K562 (cell line): ENCODE results near the gene COX4I2. TPM values are rescaled to one million over a fixed set of nuclear protein-coding genes. Genes with fewer than 3 reads are reported as not detected.

Experiments
- ADNP ChIP-seq: fragments of 200-800 bp; sonication (Bioruptor generic); IDR thresholded peaks from 2 replicates; pipeline ENCODE4 v1.6.1; 2016; ENCODE audit warnings: missing genetic modification characterization, missing compliant biosample characterization
- ATF1 ChIP-seq, 2 experiments: fragments of 450-650 bp in 1 of 2; IDR thresholded peaks; 2 replicates each; pipeline ENCODE4 v1.6.1; 2016; ENCODE audit warnings: missing compliant biosample characterization in 1 of 2, missing genetic modification characterization in 1 of 2
- BDP1 ChIP-seq: IDR thresholded peaks from 3 replicates; pipeline ENCODE4 v1.6.1; 2011; ENCODE audit not compliant: insufficient read length, insufficient read depth
- BRCA1 ChIP-seq, 2 experiments: fragments of 450-650 bp in 1 of 2; sonication (generic) in 1 of 2; formaldehyde crosslinking in 1 of 2; IDR thresholded peaks; 2 replicates each; pipeline versions ENCODE4 v1.5.0 to v1.6.1; 2017 to 2020; ENCODE audit warnings: mild to moderate bottlenecking in 1 of 2, missing genetic modification reagents in 1 of 2
- CBX2 ChIP-seq: fragments of 200-600 bp; sonication (generic); IDR thresholded peaks from one replicate; pipeline ENCODE4 v1.6.1; 2012; ENCODE audit warnings: mild to moderate bottlenecking, low read length, inconsistent platforms; ENCODE audit not compliant: insufficient read depth, poor library complexity, severe bottlenecking
- CREM ChIP-seq: IDR thresholded peaks from 2 replicates; pipeline ENCODE4 v1.6.1; 2014; ENCODE audit warnings: antibody characterized with exemption, low read depth
- EWSR1 ChIP-seq: fragments of 450-650 bp; IDR thresholded peaks from 2 replicates; pipeline ENCODE4 v1.6.1; 2018; ENCODE audit warnings: borderline replicate concordance, mild to moderate bottlenecking, low read depth, moderate library complexity; ENCODE audit not compliant: partially characterized antibody
- FOXA3 ChIP-seq, 2 experiments: fragments of 450-650 bp in 1 of 2; sonication (generic) in 1 of 2; formaldehyde crosslinking; IDR thresholded peaks in 1 of 2; conservative IDR thresholded peaks in 1 of 2; 2 replicates each; pipeline versions ENCODE4 v1.4.0 to v1.8.0; 2020 to 2022; ENCODE audit warnings: mild to moderate bottlenecking in 2 of 2, missing genetic modification reagents in 1 of 2
- HDGF ChIP-seq: fragments of 450-650 bp; IDR thresholded peaks from 2 replicates; pipeline ENCODE4 v1.6.1; 2016
- HNRNPK ChIP-seq: fragments of 200-400 bp; formaldehyde crosslinking; IDR thresholded peaks from one replicate; pipeline ENCODE4 v1.6.1; 2018; ENCODE audit warnings: mild to moderate bottlenecking, low read depth, low read length; ENCODE audit not compliant: poor library complexity, severe bottlenecking
- MTA3 ChIP-seq: fragments of 450-650 bp; formaldehyde crosslinking; IDR thresholded peaks from 2 replicates; pipeline ENCODE4 v1.6.1; 2017; ENCODE audit warnings: mild to moderate bottlenecking, borderline replicate concordance
- MYNN ChIP-seq, 2 experiments: sonication (generic); formaldehyde crosslinking in 1 of 2; IDR thresholded peaks; 2 replicates each; pipeline versions ENCODE4 v1.5.0 to v1.6.1; 2016 to 2020; ENCODE audit warnings: antibody characterized with exemption in 1 of 2, missing genetic modification reagents in 1 of 2
- POLR2AphosphoS5 ChIP-seq: IDR thresholded peaks from 2 replicates; pipeline ENCODE4 v1.6.1; 2011; ENCODE audit warnings: mild to moderate bottlenecking, low read depth, low read length, moderate library complexity; ENCODE audit not compliant: control insufficient read depth, insufficient read depth
- RBFOX2 ChIP-seq: fragments of 200-400 bp; formaldehyde crosslinking; IDR thresholded peaks from 2 replicates; pipeline ENCODE4 v1.6.1; 2017; ENCODE audit warnings: low read depth, mild to moderate bottlenecking, low read length, moderate library complexity
- SMAD3 ChIP-seq: fragments of 450-650 bp; formaldehyde crosslinking; conservative IDR thresholded peaks from 2 replicates; pipeline ENCODE4 v1.4.0; 2020; ENCODE audit warnings: mild to moderate bottlenecking
- SMARCA5 ChIP-seq: fragments of 450-650 bp; IDR thresholded peaks from 2 replicates; pipeline ENCODE4 v1.6.1; 2016
- SMC3 ChIP-seq: conservative IDR thresholded peaks from 2 replicates; pipeline ENCODE4 v1.6.1; 2011; ENCODE audit warnings: low read depth, low read length, improper control_type of control experiment; ENCODE audit not compliant: insufficient read depth
- SP1 ChIP-seq: sonication (generic); formaldehyde crosslinking; IDR thresholded peaks from 2 replicates; pipeline ENCODE4 v1.8.1; 2022; ENCODE audit warnings: mild to moderate bottlenecking, missing genetic modification reagents
- TCF7L2 ChIP-seq: fragments of 150-350 bp; IDR thresholded peaks from 2 replicates; pipeline ENCODE4 v1.6.1; 2016; ENCODE audit warnings: low read depth, mild to moderate bottlenecking, low read length, moderate library complexity
- WHSC1 ChIP-seq: IDR thresholded peaks from one replicate; pipeline ENCODE4 v1.6.1; 2012; ENCODE audit warnings: low read length, control low read depth, inconsistent platforms
- ZC3H8 ChIP-seq: fragments of 450-650 bp; IDR thresholded peaks from 2 replicates; pipeline ENCODE4 v1.6.1; 2017
- ZNF212 ChIP-seq: fragments of 450-650 bp; formaldehyde crosslinking; IDR thresholded peaks from 2 replicates; pipeline ENCODE4 v1.4.0; 2020; ENCODE audit warnings: mild to moderate bottlenecking
- ZNF551 ChIP-seq: fragments of 250-450 bp; sonication (Bioruptor Pico); IDR thresholded peaks from 2 replicates; pipeline ENCODE4 v1.5.0; 2021; ENCODE audit warnings: mild to moderate bottlenecking, moderate library complexity
- ZNF778 ChIP-seq: fragments of 450-650 bp; formaldehyde crosslinking; IDR thresholded peaks from 2 replicates; pipeline ENCODE4 v1.4.0; 2020; ENCODE audit warnings: mild to moderate bottlenecking, moderate library complexity
- polyA plus RNA-seq, 8 experiments: library from polyadenylated mRNA; depleted of rRNA in 4 of 8; stranded (reverse) in 5 of 8; unstranded in 3 of 8; fragments of >200 nt; fragmentation: Nextera tagmentation in 2 of 8; fragmentation: Illumina TruSeq in 1 of 8; extraction: Ambion mirVana in 2 of 8; extraction: Trizol in 1 of 8; gene quantifications; 2 replicates each; pipeline versions ENCODE4 v1.2.1 to v1.2.3, GENCODE V29; 2011 to 2014; ENCODE audit warnings: inconsistent platforms in 1 of 8, missing spikeins in 1 of 8
- total RNA-seq, 7 experiments: library from RNA; depleted of rRNA in 6 of 7; stranded (reverse); fragments of >200 nt in 6 of 7; fragmentation: Illumina TruSeq in 2 of 7; extraction: Trizol in 2 of 7; gene quantifications; 2 replicates each; pipeline versions ENCODE4 v1.2.1 to v1.2.3, GENCODE V29; 2011 to 2021; ENCODE audit warnings: low replicate concordance in 1 of 7
- TF ChIP-seq, protein P1 (sequence below): fragments of 450-650 bp; IDR thresholded peaks from 2 replicates; pipeline ENCODE4 v1.6.1; 2016

Gene COX4I2
- total and polyA plus RNA-seq, 9 of the 15 experiments (the other 6 are each of a cell fraction or from before 2014, with no cell fraction given): not detected

DNA sequence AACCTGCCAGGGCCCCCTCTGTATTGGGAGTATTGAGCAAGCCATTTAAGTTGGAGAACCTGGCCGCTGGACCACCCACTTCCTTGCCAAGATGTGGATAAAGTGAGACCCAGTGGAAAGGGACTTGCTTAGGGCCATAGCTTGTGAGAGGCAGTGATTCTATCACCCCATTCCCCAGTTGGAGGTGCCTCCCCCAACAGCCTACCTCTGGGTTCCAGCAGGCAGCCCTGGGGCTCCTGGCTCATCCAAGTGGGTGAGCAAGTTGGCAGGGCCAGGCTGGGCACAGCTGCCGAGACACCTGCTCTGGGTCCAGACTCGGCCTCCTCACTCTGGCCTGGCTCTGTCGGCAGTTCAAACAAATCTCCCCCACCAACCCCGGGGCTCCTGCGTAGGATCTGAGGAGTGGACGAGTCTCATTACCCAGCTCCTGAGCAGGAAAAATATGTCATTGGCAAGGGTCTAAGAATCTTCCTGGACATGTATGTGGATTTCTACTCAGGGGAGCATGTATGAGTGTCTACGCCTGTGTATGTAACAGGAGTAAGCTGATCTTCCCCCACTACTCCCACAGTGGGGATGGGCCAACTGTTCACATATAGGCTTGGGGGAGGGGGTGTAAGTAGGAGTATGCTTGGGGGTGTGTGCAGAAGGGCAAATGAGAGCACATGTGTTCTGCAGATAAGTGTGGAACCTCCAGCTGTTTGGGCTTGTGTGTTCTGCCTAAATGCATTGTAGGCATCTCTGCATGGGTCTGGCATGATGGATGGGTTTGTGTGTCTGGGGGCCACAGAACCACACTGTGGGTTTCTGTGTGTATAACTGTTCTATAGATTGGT lies 30.7 kb upstream of the COX4I2 start (continued):
- TF ChIP-seq SMC3 (0 out of 2 replicates have a peak, but pooled peaks have one; percentile 5), BDP1 (no peak), SMAD3 (CRISPR knock-in tag) (no peak), ZNF778 (CRISPR knock-in tag) (no peak), ADNP (tag) (no peak), SMARCA5 (no peak), MYNN (IDR thresholded peaks at IDR 0.05) (peak; percentile 92), MYNN (CRISPR knock-in tag; IDR thresholded peaks at IDR 0.05) (no peak), WHSC1 (no peak), CBX2 (no peak), SP1 (CRISPR knock-in tag) (peak; percentile 89; the same call in 1 of the 2 replicates), ATF1 (CRISPR knock-in tag; IDR thresholded peaks at IDR 0.05) (no peak), ATF1 (tag; IDR thresholded peaks at IDR 0.05) (peak; percentile 69), ZC3H8 (no peak), BRCA1 (IDR thresholded peaks at IDR 0.05) (no peak), BRCA1 (CRISPR knock-in tag; IDR thresholded peaks at IDR 0.05) (no peak), ZNF551 (CRISPR knock-in tag) (no peak), HDGF (0 out of 2 replicates have a peak, but pooled peaks have one; percentile 24), FOXA3 (CRISPR knock-in tag; conservative IDR thresholded peaks at IDR 0.05 in 1 of 2, IDR thresholded peaks at IDR 0.05 in 1 of 2) (peak in 1 of 2 experiments; percentile 10; a peak in 1 of 4 replicates), POLR2AphosphoS5 (peak; percentile 87), RBFOX2 (peak; percentile 78), EWSR1 (no peak), MTA3 (peak; percentile 92), CREM (peak; percentile 74), HNRNPK (no peak), TCF7L2 (no peak), ZNF212 (CRISPR knock-in tag) (0 out of 2 replicates have a peak, but pooled peaks have one; percentile 7)
- TF ChIP-seq, protein P1, sequence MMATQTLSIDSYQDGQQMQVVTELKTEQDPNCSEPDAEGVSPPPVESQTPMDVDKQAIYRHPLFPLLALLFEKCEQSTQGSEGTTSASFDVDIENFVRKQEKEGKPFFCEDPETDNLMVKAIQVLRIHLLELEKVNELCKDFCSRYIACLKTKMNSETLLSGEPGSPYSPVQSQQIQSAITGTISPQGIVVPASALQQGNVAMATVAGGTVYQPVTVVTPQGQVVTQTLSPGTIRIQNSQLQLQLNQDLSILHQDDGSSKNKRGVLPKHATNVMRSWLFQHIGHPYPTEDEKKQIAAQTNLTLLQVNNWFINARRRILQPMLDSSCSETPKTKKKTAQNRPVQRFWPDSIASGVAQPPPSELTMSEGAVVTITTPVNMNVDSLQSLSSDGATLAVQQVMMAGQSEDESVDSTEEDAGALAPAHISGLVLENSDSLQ: peak; percentile 73; the same call in 1 of the 2 replicates
